ENCODE results near the gene ATRNL1.

DNA sequence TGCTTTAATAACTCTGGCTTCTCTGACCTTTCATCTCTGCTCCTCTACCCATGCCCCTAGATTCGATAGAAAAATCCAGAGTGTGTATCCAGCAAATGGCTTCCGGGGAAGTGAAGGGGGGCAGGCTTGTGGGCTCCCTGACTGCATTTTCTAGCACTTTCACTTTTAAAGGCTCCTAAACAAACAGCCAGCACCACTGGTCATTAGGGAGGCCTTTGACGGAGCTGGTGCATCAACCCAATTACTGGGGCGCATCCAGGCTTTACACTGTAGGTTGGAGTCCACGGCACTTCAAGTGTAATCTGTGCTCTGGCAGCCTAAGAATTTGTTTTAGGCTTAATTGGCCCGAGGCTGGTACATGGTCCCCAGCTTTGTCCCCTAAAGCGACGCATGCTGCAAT lies 887.9 kb downstream of the ATRNL1 start:
- TF ChIP-seq, protein P1, sequence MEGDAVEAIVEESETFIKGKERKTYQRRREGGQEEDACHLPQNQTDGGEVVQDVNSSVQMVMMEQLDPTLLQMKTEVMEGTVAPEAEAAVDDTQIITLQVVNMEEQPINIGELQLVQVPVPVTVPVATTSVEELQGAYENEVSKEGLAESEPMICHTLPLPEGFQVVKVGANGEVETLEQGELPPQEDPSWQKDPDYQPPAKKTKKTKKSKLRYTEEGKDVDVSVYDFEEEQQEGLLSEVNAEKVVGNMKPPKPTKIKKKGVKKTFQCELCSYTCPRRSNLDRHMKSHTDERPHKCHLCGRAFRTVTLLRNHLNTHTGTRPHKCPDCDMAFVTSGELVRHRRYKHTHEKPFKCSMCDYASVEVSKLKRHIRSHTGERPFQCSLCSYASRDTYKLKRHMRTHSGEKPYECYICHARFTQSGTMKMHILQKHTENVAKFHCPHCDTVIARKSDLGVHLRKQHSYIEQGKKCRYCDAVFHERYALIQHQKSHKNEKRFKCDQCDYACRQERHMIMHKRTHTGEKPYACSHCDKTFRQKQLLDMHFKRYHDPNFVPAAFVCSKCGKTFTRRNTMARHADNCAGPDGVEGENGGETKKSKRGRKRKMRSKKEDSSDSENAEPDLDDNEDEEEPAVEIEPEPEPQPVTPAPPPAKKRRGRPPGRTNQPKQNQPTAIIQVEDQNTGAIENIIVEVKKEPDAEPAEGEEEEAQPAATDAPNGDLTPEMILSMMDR (IDR thresholded peaks at IDR 0.05 in 2 of 3, conservative IDR thresholded peaks at IDR 0.05 in 1 of 3; ENCODE audit: borderline replicate concordance in 1 of 3, insufficient read depth in 1 of 3, low read depth in 2 of 3, low read length in 2 of 3) = no peak
- TF ChIP-seq EZH2phosphoT487 (IDR thresholded peaks at IDR 0.05; ENCODE audit: borderline replicate concordance) (no peak), SP1 (IDR thresholded peaks at IDR 0.05; ENCODE audit: low read depth) (no peak), POLR2AphosphoS5 (IDR thresholded peaks at IDR 0.05; ENCODE audit: low read depth, low read length) (no peak), ZNF274 (IDR thresholded peaks at IDR 0.05; ENCODE audit: low read depth, low read length) (no peak), EZH2 (IDR thresholded peaks at IDR 0.05) (no peak), TCF7L2 (IDR thresholded peaks at IDR 0.05; ENCODE audit: borderline replicate concordance, extremely low read depth, insufficient read depth, insufficient read length) (no peak), POLR2A (IDR thresholded peaks at IDR 0.05; ENCODE audit: borderline replicate concordance, extremely low read depth, insufficient read depth, insufficient read length) (no peak), RAD21 (IDR thresholded peaks at IDR 0.05; ENCODE audit: low read depth) (no peak)
- TF ChIP-seq, protein P2, sequence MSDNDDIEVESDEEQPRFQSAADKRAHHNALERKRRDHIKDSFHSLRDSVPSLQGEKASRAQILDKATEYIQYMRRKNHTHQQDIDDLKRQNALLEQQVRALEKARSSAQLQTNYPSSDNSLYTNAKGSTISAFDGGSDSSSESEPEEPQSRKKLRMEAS (IDR thresholded peaks at IDR 0.05) = no peak
- TF ChIP-seq, protein P3, sequence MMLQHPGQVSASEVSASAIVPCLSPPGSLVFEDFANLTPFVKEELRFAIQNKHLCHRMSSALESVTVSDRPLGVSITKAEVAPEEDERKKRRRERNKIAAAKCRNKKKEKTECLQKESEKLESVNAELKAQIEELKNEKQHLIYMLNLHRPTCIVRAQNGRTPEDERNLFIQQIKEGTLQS (IDR thresholded peaks at IDR 0.05) = no peak
